ENCODE data around the gene ATG101.

ATG101 gene

DNA sequence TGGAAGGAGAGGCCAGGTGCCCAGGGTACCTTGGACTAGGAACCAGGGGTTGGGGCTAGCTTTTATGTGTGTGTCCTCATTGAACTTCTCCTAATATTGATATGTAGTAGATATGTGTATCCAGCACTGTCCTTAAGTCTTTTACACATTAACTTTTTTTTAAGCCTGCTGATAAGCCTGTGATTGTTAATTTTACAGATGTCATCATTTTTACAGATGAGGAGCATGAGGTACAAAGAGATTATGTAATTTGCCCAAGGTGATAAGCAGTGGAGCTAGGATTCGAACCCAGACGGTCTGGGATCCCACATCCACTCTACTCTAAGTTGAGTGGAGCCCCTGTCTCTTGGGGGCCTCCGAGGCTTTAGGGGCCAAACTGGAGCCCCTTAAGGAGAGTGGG, 28.7 kb upstream of the ATG101 start:
- TF ChIP-seq, protein P1, sequence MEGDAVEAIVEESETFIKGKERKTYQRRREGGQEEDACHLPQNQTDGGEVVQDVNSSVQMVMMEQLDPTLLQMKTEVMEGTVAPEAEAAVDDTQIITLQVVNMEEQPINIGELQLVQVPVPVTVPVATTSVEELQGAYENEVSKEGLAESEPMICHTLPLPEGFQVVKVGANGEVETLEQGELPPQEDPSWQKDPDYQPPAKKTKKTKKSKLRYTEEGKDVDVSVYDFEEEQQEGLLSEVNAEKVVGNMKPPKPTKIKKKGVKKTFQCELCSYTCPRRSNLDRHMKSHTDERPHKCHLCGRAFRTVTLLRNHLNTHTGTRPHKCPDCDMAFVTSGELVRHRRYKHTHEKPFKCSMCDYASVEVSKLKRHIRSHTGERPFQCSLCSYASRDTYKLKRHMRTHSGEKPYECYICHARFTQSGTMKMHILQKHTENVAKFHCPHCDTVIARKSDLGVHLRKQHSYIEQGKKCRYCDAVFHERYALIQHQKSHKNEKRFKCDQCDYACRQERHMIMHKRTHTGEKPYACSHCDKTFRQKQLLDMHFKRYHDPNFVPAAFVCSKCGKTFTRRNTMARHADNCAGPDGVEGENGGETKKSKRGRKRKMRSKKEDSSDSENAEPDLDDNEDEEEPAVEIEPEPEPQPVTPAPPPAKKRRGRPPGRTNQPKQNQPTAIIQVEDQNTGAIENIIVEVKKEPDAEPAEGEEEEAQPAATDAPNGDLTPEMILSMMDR (IDR thresholded peaks at IDR 0.05; ENCODE audit: control extremely low read depth, extremely low read depth, low read depth, missing control alignments) = no peak
- POLR2A ChIA-PET = interaction anchor here (2.4 kb wide), 1 partner anchor 10 kb away, joined by 10 read pairs; the partner anchor contains the start of gene NR4A1
- no peak for DNase-seq (ENCODE audit: extremely low spot score)
- CTCF ChIA-PET = interaction anchor here (1.1 to 33.0 kb wide), 3 partner anchors 8 to 30 kb away, joined by 5 to 1220 read pairs (median 172); partner anchors contain the start of genes ATG101, NR4A1 and SMIM41

- ChIA-PET POLR2A (interaction anchor here (0.5 to 2.4 kb wide), 3 partner anchors 10 to 310 kb away, joined by 3 to 10 read pairs (median 4); partner anchors contain the start of gene NR4A1), CTCF (interaction anchor here (13.7 to 33.0 kb wide), 2 partner anchors 18 to 29 kb away, joined by 172 to 1220 read pairs; partner anchors contain the start of genes ATG101, NR4A1 and SMIM41)
- TF ChIP-seq, protein P1 (IDR thresholded peaks at IDR 0.05; ENCODE audit: control extremely low read depth, extremely low read depth, low read depth, missing control alignments) = peak; percentile 34
- DNase-seq (ENCODE audit: extremely low spot score) = peak; percentile 65
Observed at GRCh38 chr12:52041695-52042123, 28.1 kb upstream of the ATG101 start.

GRCh38 chr12:52042706-52043385, 26.9 kb upstream of the ATG101 start:
- DNase-seq (ENCODE audit: extremely low spot score) = no peak
- TF ChIP-seq, protein P1 (IDR thresholded peaks at IDR 0.05; ENCODE audit: control extremely low read depth, extremely low read depth, low read depth, missing control alignments) = no peak
- POLR2A ChIA-PET = interaction anchor here (0.6 to 2.4 kb wide), 2 partner anchors 9 to 1134 kb away, joined by 3 to 10 read pairs; partner anchors contain the start of gene NR4A1
- CTCF ChIA-PET = interaction anchor here (7.2 to 33.0 kb wide), 2 partner anchors 16 to 28 kb away, joined by 108 to 1220 read pairs; partner anchors contain the start of genes ATG101, NR4A1 and SMIM41

GRCh38 chr12:52043386-52044212, 26.2 kb upstream of the ATG101 start:
- POLR2A ChIA-PET = interaction anchor here (0.6 kb wide), 1 partner anchor 1133 kb away, joined by 3 read pairs; no protein-coding TSS in a partner anchor
- DNase-seq (ENCODE audit: extremely low spot score) = no peak
- CTCF ChIA-PET = interaction anchor here (1.1 to 33.0 kb wide), 3 partner anchors 17 to 27 kb away, joined by 4 to 1220 read pairs (median 108); partner anchors contain the start of genes ATG101, NR4A1 and SMIM41

DNA sequence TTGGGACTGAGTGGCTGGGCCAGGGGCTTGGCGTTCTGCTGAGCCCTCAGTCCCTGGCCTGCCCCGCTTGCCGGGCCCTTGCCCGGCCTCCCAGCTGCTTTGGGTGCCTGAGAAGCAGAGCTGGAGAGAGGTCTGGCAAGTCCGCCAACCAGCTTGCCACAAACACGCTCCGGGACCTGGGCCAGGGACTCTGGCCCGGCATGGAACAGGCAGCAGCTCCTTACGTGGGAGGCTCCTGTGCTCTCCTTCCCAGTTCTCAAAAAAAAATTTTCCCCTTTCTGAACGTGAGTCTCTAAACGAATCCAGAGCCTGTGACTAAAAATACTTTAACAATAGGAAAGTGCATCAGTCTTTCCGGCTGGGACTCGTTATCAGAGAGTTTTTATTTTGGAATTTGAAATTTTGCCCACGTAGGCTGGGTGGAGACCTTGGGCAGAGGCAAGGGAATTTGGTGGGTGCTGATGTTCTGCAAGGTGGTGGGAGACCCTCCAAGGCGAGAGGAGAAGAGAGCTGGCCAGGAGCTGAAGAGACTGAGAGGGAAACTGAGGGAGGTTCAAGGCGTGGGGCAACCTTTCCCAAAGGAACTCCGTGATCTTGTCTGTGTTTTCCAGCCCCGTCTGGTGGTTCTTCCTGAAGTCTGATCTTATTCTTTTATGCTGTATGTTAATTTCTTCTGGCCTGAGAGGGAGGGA, 25.3 kb upstream of the ATG101 start:
- ChIA-PET CTCF (interaction anchor here (1.1 to 33.0 kb wide), 3 partner anchors 18 to 26 kb away, joined by 4 to 1220 read pairs (median 108); partner anchors contain the start of genes ATG101, NR4A1 and SMIM41), POLR2A (no interaction called here)
- DNase-seq (ENCODE audit: extremely low spot score) = no peak
- TF ChIP-seq, protein P1 (IDR thresholded peaks at IDR 0.05; ENCODE audit: control extremely low read depth, extremely low read depth, low read depth, missing control alignments) = no peak

More at GRCh38 chr12:52043386-52044212, 26.2 kb upstream of the ATG101 start:
- TF ChIP-seq, protein P1 (IDR thresholded peaks at IDR 0.05; ENCODE audit: control extremely low read depth, extremely low read depth, low read depth, missing control alignments) = no peak

Data from GM10248 (cell line).